H1 (cell line): ENCODE data around the gene MAGI2. TPM values are rescaled to one million over a fixed set of nuclear protein-coding genes. Genes with fewer than 3 reads are reported as not detected.

Experiments used
- CTCF ChIA-PET: fragments of 300-600 bp; sonication (Branson Sonifier 250); formaldehyde crosslinking; loops from one replicate; lab custom pipeline; 2021; ENCODE audit not compliant: partially characterized antibody; lab: Charles Lee
- POLR2A ChIA-PET: fragments of 300-600 bp; sonication (Branson Sonifier 250); formaldehyde crosslinking; loops from one replicate; lab custom pipeline; 2021; ENCODE audit warnings: inconsistent platforms; ENCODE audit not compliant: partially characterized antibody; lab: Charles Lee
- DNase-seq, 2 experiments: peaks; one replicate each; pipeline versions ENCODE4 v3.0.0 to v3.0.0-alpha.2; 2010 to 2022; ENCODE audit warnings: low spot score in 2 of 2, low read depth in 1 of 2, mixed read lengths in 1 of 2
- FAIRE-seq: peaks from 2 replicates; lab custom pipeline; 2011; peaks lifted over from hg19 to GRCh38; lab: Jason Lieb, UNC
- H2AFZ ChIP-seq: 2 replicates; pipeline ENCODE4 v1.8.1; 2012; ENCODE audit warnings: low read length, inconsistent platforms
- H2AK5ac ChIP-seq: 2 replicates; pipeline ENCODE4 v1.6.1; 2013; ENCODE audit warnings: low read depth, low read length
- H2BK120ac ChIP-seq: replicated peaks from 2 replicates; pipeline ENCODE3; 2013; ENCODE audit warnings: low read depth, low read length, inconsistent platforms
- H2BK12ac ChIP-seq: 2 replicates; pipeline ENCODE4 v1.6.1; 2013; ENCODE audit warnings: low read depth, low read length
- H2BK15ac ChIP-seq: 2 replicates; pipeline ENCODE4 v1.6.1; 2013; ENCODE audit warnings: low read length
- H2BK20ac ChIP-seq: 2 replicates; pipeline ENCODE4 v1.6.1; 2013; ENCODE audit warnings: low read length
- H2BK5ac ChIP-seq: 2 replicates; pipeline ENCODE4 v1.6.1; 2013; ENCODE audit warnings: low read depth, low read length
- H3K14ac ChIP-seq: 2 replicates; pipeline ENCODE4 v1.6.1; 2013; ENCODE audit warnings: inconsistent platforms; ENCODE audit not compliant: insufficient read length
- H3K18ac ChIP-seq: 2 replicates; pipeline ENCODE4 v1.6.1; 2013; ENCODE audit warnings: low read length; ENCODE audit errors: extremely low read depth
- H3K23ac ChIP-seq: 2 replicates; pipeline ENCODE4 v1.6.1; 2013; ENCODE audit warnings: inconsistent platforms; ENCODE audit not compliant: insufficient read length
- H3K23me2 ChIP-seq: 2 replicates; pipeline ENCODE4 v1.6.1; 2013; ENCODE audit warnings: low read depth, low read length
- H3K27ac ChIP-seq: 2 replicates; pipeline ENCODE4 v1.6.1; 2011; ENCODE audit warnings: low read depth, low read length, inconsistent platforms
- H3K27me3 ChIP-seq, 4 experiments: replicated peaks in 1 of 4; 1 replicate in 1 of 4; 2 replicates in 3 of 4; pipeline versions ENCODE4 v1.6.1 to v1.8.1; 2011 to 2013; ENCODE audit warnings: low read length in 3 of 4, mild to moderate bottlenecking in 3 of 4, inconsistent platforms in 2 of 4, mixed read lengths in 2 of 4, moderate library complexity in 1 of 4; ENCODE audit not compliant: control insufficient read depth in 3 of 4, insufficient read depth in 3 of 4; ENCODE audit errors: extremely low read depth in 1 of 4
- H3K36me3 ChIP-seq, 4 experiments: 2 replicates each; pipeline versions ENCODE4 v1.6.1 to v1.8.1; 2011 to 2013; ENCODE audit warnings: mild to moderate bottlenecking in 4 of 4, low read length in 3 of 4, moderate library complexity in 2 of 4, control low read depth in 1 of 4, inconsistent platforms in 1 of 4; ENCODE audit not compliant: insufficient read depth in 4 of 4, control insufficient read depth in 2 of 4
- H3K4ac ChIP-seq: replicated peaks from 2 replicates; pipeline ENCODE3; 2013; ENCODE audit warnings: low read length, low read depth, mixed read lengths, inconsistent platforms; ENCODE audit not compliant: insufficient read length
- H3K4me1 ChIP-seq, 4 experiments: replicated peaks in 1 of 4; 1 replicate in 1 of 4; 2 replicates in 3 of 4; pipeline versions ENCODE4 v1.6.1 to v1.8.1; 2011 to 2013; ENCODE audit warnings: low read length in 3 of 4, inconsistent platforms in 2 of 4, mixed read lengths in 1 of 4; ENCODE audit not compliant: insufficient read depth in 4 of 4, control insufficient read depth in 3 of 4
- H3K4me2 ChIP-seq, 2 experiments: 2 replicates each; pipeline versions ENCODE4 v1.6.1 to v1.8.1; 2011 to 2013; ENCODE audit warnings: low read depth in 2 of 2, low read length in 2 of 2, control low read depth in 1 of 2, inconsistent platforms in 1 of 2, mild to moderate bottlenecking in 1 of 2; ENCODE audit not compliant: insufficient read depth in 1 of 2
- H3K4me3 ChIP-seq, 4 experiments: fragments of 200-600, 300-600 bp in 1 of 4; sonication (generic), shearing (Covaris generic), sonication (Bioruptor Twin) in 1 of 4; 2 replicates each; pipeline versions ENCODE4 v1.5.1 to v1.8.1; 2011 to 2016; ENCODE audit warnings: low read length in 4 of 4, low read depth in 3 of 4, control low read depth in 2 of 4, inconsistent platforms in 2 of 4, mild to moderate bottlenecking in 2 of 4, mixed read lengths in 1 of 4, moderate library complexity in 1 of 4; ENCODE audit not compliant: insufficient read depth in 2 of 4; ENCODE audit errors: extremely low read depth in 1 of 4
- H3K56ac ChIP-seq: replicated peaks from 2 replicates; pipeline ENCODE3; 2013; ENCODE audit warnings: low read depth, mild to moderate bottlenecking, mixed read lengths, low read length, inconsistent platforms; ENCODE audit not compliant: insufficient read length
- H3K79me1 ChIP-seq: 2 replicates; pipeline ENCODE4 v1.6.1; 2013; ENCODE audit warnings: low read depth, low read length, control low read depth
- H3K79me2 ChIP-seq, 2 experiments: 2 replicates each; pipeline versions ENCODE4 v1.6.1 to v1.8.1; 2012 to 2013; ENCODE audit warnings: low read length in 2 of 2, mild to moderate bottlenecking in 2 of 2, inconsistent platforms in 1 of 2; ENCODE audit not compliant: insufficient read depth in 2 of 2, control insufficient read depth in 1 of 2
- H3K9ac ChIP-seq, 4 experiments: replicated peaks in 1 of 4; 1 replicate in 1 of 4; 2 replicates in 3 of 4; pipeline versions ENCODE4 v1.6.1 to v1.8.1; 2011 to 2013; ENCODE audit warnings: low read depth in 3 of 4, low read length in 3 of 4, control low read depth in 2 of 4, mild to moderate bottlenecking in 2 of 4, moderate library complexity in 2 of 4, inconsistent platforms in 1 of 4; ENCODE audit errors: extremely low read depth in 1 of 4
- H3K9me3 ChIP-seq, 2 experiments: 2 replicates each; pipeline versions ENCODE4 v1.6.1 to v1.8.1; 2012 to 2013; ENCODE audit warnings: mild to moderate bottlenecking in 2 of 2, moderate library complexity in 2 of 2, control low read depth in 1 of 2, inconsistent platforms in 1 of 2, low read depth in 1 of 2, low read length in 1 of 2, mixed read lengths in 1 of 2; ENCODE audit not compliant: insufficient read depth in 2 of 2
- H4K20me1 ChIP-seq, 2 experiments: replicated peaks in 1 of 2; 2 replicates each; pipeline versions ENCODE3 to v1.8.1; 2011 to 2013; ENCODE audit warnings: inconsistent platforms in 2 of 2, low read length in 2 of 2, mild to moderate bottlenecking in 1 of 2; ENCODE audit not compliant: insufficient read depth in 2 of 2, control insufficient read depth in 1 of 2
- H4K5ac ChIP-seq: 2 replicates; pipeline ENCODE4 v1.6.1; 2013; ENCODE audit warnings: low read length, low read depth, mixed read lengths, inconsistent platforms; ENCODE audit not compliant: insufficient read length
- H4K8ac ChIP-seq: 2 replicates; pipeline ENCODE4 v1.8.0; 2013; ENCODE audit warnings: mild to moderate bottlenecking, moderate library complexity, low read length, inconsistent platforms; ENCODE audit not compliant: insufficient read depth; ENCODE audit errors: extremely low read depth
- H4K91ac ChIP-seq: replicated peaks from 2 replicates; pipeline ENCODE3; 2013; ENCODE audit warnings: low read length, mixed read lengths, inconsistent platforms; ENCODE audit not compliant: insufficient read length
- ATF3 ChIP-seq: IDR thresholded peaks from 2 replicates; pipeline ENCODE4 v1.6.1; 2011; ENCODE audit warnings: low read depth, mild to moderate bottlenecking, low read length; ENCODE audit not compliant: insufficient read depth
- CTBP2 ChIP-seq: IDR thresholded peaks from 2 replicates; pipeline ENCODE4 v1.7.0; 2011; ENCODE audit warnings: borderline replicate concordance, mild to moderate bottlenecking, moderate library complexity, mixed read lengths, low read length; ENCODE audit not compliant: insufficient read depth, insufficient read length
- E2F6 ChIP-seq: IDR thresholded peaks from 2 replicates; pipeline ENCODE4 v1.6.1; 2012; ENCODE audit warnings: inconsistent platforms
- EGR1 ChIP-seq: IDR thresholded peaks from 2 replicates; pipeline ENCODE4 v1.6.1; 2011; ENCODE audit warnings: low read depth, low read length, borderline replicate concordance
- EP300 ChIP-seq, 2 experiments: IDR thresholded peaks; 1 replicate in 1 of 2; 2 replicates in 1 of 2; pipeline ENCODE4 v1.6.1; 2011 to 2012; ENCODE audit warnings: low read depth in 2 of 2, low read length in 2 of 2, mild to moderate bottlenecking in 2 of 2, borderline replicate concordance in 1 of 2, inconsistent platforms in 1 of 2, moderate library complexity in 1 of 2
- JUND ChIP-seq: IDR thresholded peaks from 2 replicates; pipeline ENCODE4 v1.6.1; 2011; ENCODE audit warnings: mild to moderate bottlenecking, improper control_type of control experiment, low read length
- POU5F1 ChIP-seq: IDR thresholded peaks from 2 replicates; pipeline ENCODE4 v1.6.1; 2011; ENCODE audit warnings: low read depth, mild to moderate bottlenecking, low read length, moderate library complexity
- RXRA ChIP-seq: IDR thresholded peaks from 2 replicates; pipeline ENCODE4 v1.6.1; 2011; ENCODE audit warnings: low read depth, mild to moderate bottlenecking, low read length, moderate library complexity; ENCODE audit not compliant: insufficient read depth
- SIX5 ChIP-seq: IDR thresholded peaks from 2 replicates; pipeline ENCODE4 v1.6.1; 2011; ENCODE audit warnings: mild to moderate bottlenecking, low read depth, low read length
- SP1 ChIP-seq: IDR thresholded peaks from 2 replicates; pipeline ENCODE4 v1.6.1; 2011; ENCODE audit warnings: low read depth, low read length
- SP2 ChIP-seq: IDR thresholded peaks from 2 replicates; pipeline ENCODE4 v1.6.1; 2012; ENCODE audit warnings: mild to moderate bottlenecking, low read length, inconsistent platforms
- TBP ChIP-seq: IDR thresholded peaks from 2 replicates; pipeline ENCODE4 v1.6.1; 2011; ENCODE audit warnings: low read depth, low read length, improper control_type of control experiment
- TCF12 ChIP-seq: IDR thresholded peaks from 2 replicates; pipeline ENCODE4 v1.6.1; 2011; ENCODE audit warnings: low read depth, mild to moderate bottlenecking, low read length
- TEAD4 ChIP-seq: IDR thresholded peaks from 2 replicates; pipeline ENCODE4 v1.6.1; 2012; ENCODE audit warnings: low read depth, low read length, inconsistent platforms, mixed read lengths
- WGBS, 2 experiments: shearing (Covaris generic) in 1 of 2; methylation state at CpG; one replicate each; pipeline versions ENCODE4 v1.1.6 to v1.1.7; 2013 to 2015; ENCODE audit warnings: low lambda C conversion rate in 2 of 2, mixed read lengths in 2 of 2, inconsistent platforms in 1 of 2, low coverage in 1 of 2, missing lambda C conversion rate in 1 of 2; ENCODE audit not compliant: insufficient replicate concordance in 2 of 2, insufficient coverage in 1 of 2, insufficient read length in 1 of 2; ENCODE audit errors: extremely low coverage in 1 of 2, missing lambda C conversion rate in 1 of 2; 5-methylcytosine and 5-hydroxymethylcytosine counted together
- polyA plus RNA-seq, 7 experiments: library from polyadenylated mRNA; depleted of rRNA in 3 of 7; stranded (reverse) in 5 of 7; unstranded in 2 of 7; fragments of >200 nt in 5 of 7; fragments of 200-250 nt in 2 of 7; gene quantifications; 1 replicate in 5 of 7; 2 replicates in 1 of 7; 4 replicates in 1 of 7; pipeline versions ENCODE4 v1.2.1 to v1.2.3, GENCODE V29; 2011 to 2013; ENCODE audit warnings: missing spikeins in 2 of 7, mixed read lengths in 2 of 7
- total RNA-seq: library from RNA; stranded (reverse); fragmentation: NEBNext Ultra II Directional; extraction: Animal tissue kit (Norgen Biotek cat#: 25700); gene quantifications from 2 replicates; pipeline ENCODE4 v1.2.1, GENCODE V29; 2021

The MAGI2 gene
- total and polyA plus RNA-seq, 2 of the 8 experiments (the other 6 are each of a cell fraction or from before 2014, with no cell fraction given), result 6.0 to 27.3 TPM

- Histone ChIP-seq H3K4me1 (no peaks in the 10 kb centered on the region), H3K14ac (no peak overlapping the region), H3K18ac (no peak overlapping the region), H3K79me2 (no peaks in the 10 kb centered on the region), H3K9ac (no peak overlapping the region), H2BK12ac (no peak overlapping the region), H3K36me3 (no peaks in the 10 kb centered on the region), H3K79me1 (no peaks in the 10 kb centered on the region), H4K20me1 (no peaks in the 10 kb centered on the region), H3K56ac (no peak overlapping the region), H3K4me3 (no peak overlapping the region), H2AFZ (no peak overlapping the region), H3K27ac (no peak overlapping the region), H3K23ac (no peak overlapping the region), H4K91ac (no peak overlapping the region), H3K4me2 (no peak overlapping the region), H2BK15ac (no peak overlapping the region), H2BK5ac (no peak overlapping the region), H4K8ac (no peak overlapping the region), H2BK20ac (no peak overlapping the region), H2BK120ac (no peak overlapping the region), H4K5ac (no peak overlapping the region), H3K23me2 (no peaks in the 10 kb centered on the region), H2AK5ac (no peak overlapping the region), H3K27me3 (no peaks in the 10 kb centered on the region), H3K4ac (no peak overlapping the region), H3K9me3 (no peaks in the 10 kb centered on the region)
- ChIA-PET CTCF (no interaction called here), POLR2A (no interaction called here)
- DNase-seq (no peak), FAIRE-seq (no peak)
- 88% methylated on average over 3 of the region's 3 CpGs; no CpG with 5 or more reads in 1 of the 2 experiments for WGBS, 2 experiments
- TF ChIP-seq SIX5, result no peak
- no peak for TF ChIP-seq TEAD4
- TF ChIP-seq RXRA, result no peak
- no peak for TF ChIP-seq EP300 (IDR thresholded peaks at IDR 0.05; ENCODE audit: borderline replicate concordance in 1 of 2, low read depth in 2 of 2, low read length in 2 of 2)
- TF ChIP-seq SP2, result no peak
- no peak for TF ChIP-seq TBP
- TF ChIP-seq CTBP2, result no peak
- no peak for TF ChIP-seq EGR1
- TF ChIP-seq TCF12, result no peak
- no peak for TF ChIP-seq JUND
- TF ChIP-seq ATF3, result no peak
- TF ChIP-seq SP1, result no peak
- no peak for TF ChIP-seq E2F6
- no peak for TF ChIP-seq POU5F1
Observed at GRCh38 chr7:79142706-79143105, 310.8 kb downstream of the MAGI2 start.
